ENCODE measurements around the gene PNCK.
"Not testable (repeated sequence)": the region's sequence is repeated elsewhere in the genome, so short reads cannot be mapped to it uniquely, and the experiment has no call there.

PNCK gene

GRCh38 chrX:153697924-153698865 lies 24.6 kb upstream of the PNCK start:
- ChIA-PET POLR2A (no interaction called here), CTCF (no interaction called here)
- no peak for DNase-seq (ENCODE audit: extremely low spot score)
- TF ChIP-seq TARDBP (IDR thresholded peaks at IDR 0.05) (no peak), FOXK2 (IDR thresholded peaks at IDR 0.05) (no peak), HDGF (IDR thresholded peaks at IDR 0.05; ENCODE audit: borderline replicate concordance) (no peak), BHLHE40 (IDR thresholded peaks at IDR 0.05; ENCODE audit: borderline replicate concordance) (no peak), LEF1 (IDR thresholded peaks at IDR 0.05; ENCODE audit: borderline replicate concordance) (no peak), ARNT (IDR thresholded peaks at IDR 0.05) (no peak), L3MBTL2 (conservative IDR thresholded peaks at IDR 0.05) (no peak), NFRKB (IDR thresholded peaks at IDR 0.05) (no peak), ZNF384 (IDR thresholded peaks at IDR 0.05) (no peak), FOXA1 (IDR thresholded peaks at IDR 0.05) (no peak), CTBP1 (IDR thresholded peaks at IDR 0.05; ENCODE audit: borderline replicate concordance) (no peak), FOXM1 (IDR thresholded peaks at IDR 0.05; ENCODE audit: borderline replicate concordance) (no peak), PKNOX1 (IDR thresholded peaks at IDR 0.05) (no peak), ELF4 (IDR thresholded peaks at IDR 0.05) (no peak), SUZ12 (IDR thresholded peaks at IDR 0.05) (no peak), SP1 (IDR thresholded peaks at IDR 0.05) (no peak)

- POLR2A ChIA-PET; CTCF ChIA-PET; DNase-seq (ENCODE audit: extremely low spot score): not testable (repeated sequence)
These were observed 23.5 kb upstream of the PNCK start for GRCh38 chrX:153696986-153697722.

DNA sequence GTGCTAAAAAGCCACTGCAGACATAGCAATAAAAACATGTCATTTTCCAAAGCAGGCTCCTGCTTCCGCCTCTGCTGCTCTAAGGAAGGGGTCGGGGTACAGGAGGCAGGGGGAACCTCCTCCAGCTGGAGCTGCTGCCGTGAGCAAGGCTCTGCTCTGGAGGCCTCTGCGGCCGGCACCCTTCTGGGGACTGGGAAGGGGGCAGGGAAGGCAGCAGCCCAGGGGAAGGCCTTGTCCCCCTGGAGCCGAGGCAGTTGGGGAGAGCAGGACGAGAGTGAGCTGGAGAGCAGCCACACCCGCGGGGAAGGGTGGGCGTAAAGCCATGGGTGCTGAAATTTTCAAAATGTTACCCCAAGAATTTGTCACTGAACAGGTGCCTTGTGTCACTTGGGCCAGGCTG lies 22.9 kb upstream of the PNCK start:
- POLR2A ChIA-PET; CTCF ChIA-PET; DNase-seq (ENCODE audit: extremely low spot score): not testable (repeated sequence)

GRCh38 chrX:153696100-153696499 lies 22.5 kb upstream of the PNCK start:
- no peak for DNase-seq (ENCODE audit: extremely low spot score)
- POLR2A ChIA-PET, result no interaction called here
- TF ChIP-seq LEF1 (IDR thresholded peaks at IDR 0.05; ENCODE audit: borderline replicate concordance) (no peak), L3MBTL2 (conservative IDR thresholded peaks at IDR 0.05) (no peak), HDGF (IDR thresholded peaks at IDR 0.05; ENCODE audit: borderline replicate concordance) (no peak), CTBP1 (IDR thresholded peaks at IDR 0.05; ENCODE audit: borderline replicate concordance) (no peak), FOXM1 (IDR thresholded peaks at IDR 0.05; ENCODE audit: borderline replicate concordance) (no peak), TARDBP (IDR thresholded peaks at IDR 0.05) (no peak), ELF4 (IDR thresholded peaks at IDR 0.05) (no peak), NFRKB (IDR thresholded peaks at IDR 0.05) (no peak), SUZ12 (IDR thresholded peaks at IDR 0.05) (no peak), BHLHE40 (IDR thresholded peaks at IDR 0.05; ENCODE audit: borderline replicate concordance) (no peak), ARNT (IDR thresholded peaks at IDR 0.05) (no peak), PKNOX1 (IDR thresholded peaks at IDR 0.05) (no peak), FOXK2 (IDR thresholded peaks at IDR 0.05) (no peak), SP1 (IDR thresholded peaks at IDR 0.05) (no peak), ZNF384 (IDR thresholded peaks at IDR 0.05) (no peak), FOXA1 (IDR thresholded peaks at IDR 0.05) (no peak)
- CTCF ChIA-PET, result no interaction called here

- CTCF ChIA-PET, result no interaction called here
These were observed 21.2 kb upstream of the PNCK start for GRCh38 chrX:153694687-153695270.

GRCh38 chrX:153694256-153694655 lies 20.6 kb upstream of the PNCK start:
- CTCF ChIA-PET; DNase-seq (ENCODE audit: extremely low spot score); POLR2A ChIA-PET: not testable (repeated sequence)

More at GRCh38 chrX:153694687-153695270, 21.2 kb upstream of the PNCK start:
- no peak for TF ChIP-seq ZNF384 (IDR thresholded peaks at IDR 0.05)
- no peak for TF ChIP-seq FOXK2 (IDR thresholded peaks at IDR 0.05)
- no peak for TF ChIP-seq TARDBP (IDR thresholded peaks at IDR 0.05)
- TF ChIP-seq HDGF (IDR thresholded peaks at IDR 0.05; ENCODE audit: borderline replicate concordance), result no peak
- no peak for TF ChIP-seq FOXM1 (IDR thresholded peaks at IDR 0.05; ENCODE audit: borderline replicate concordance)
- TF ChIP-seq BHLHE40 (IDR thresholded peaks at IDR 0.05; ENCODE audit: borderline replicate concordance), result no peak
- TF ChIP-seq NFRKB (IDR thresholded peaks at IDR 0.05), result no peak
- TF ChIP-seq ELF4 (IDR thresholded peaks at IDR 0.05), result no peak
- no peak for DNase-seq (ENCODE audit: extremely low spot score)
- POLR2A ChIA-PET, result no interaction called here
